OCI-LY1 (cell line): ENCODE measurements around the gene STYXL1.

Experiments used
- H2AFZ ChIP-seq: fragments of 200-600 bp; sonication (generic), shearing (Covaris generic); 2 replicates; pipeline ENCODE4 v1.6.0; 2014; ENCODE audit warnings: antibody characterized with exemption, mild to moderate bottlenecking, low read length
- H3F3A ChIP-seq: fragments of 200-600 bp; sonication (generic), shearing (Covaris generic); 2 replicates; pipeline ENCODE4 v1.6.0; 2014; ENCODE audit warnings: mild to moderate bottlenecking, antibody characterized with exemption, low read length, moderate library complexity; ENCODE audit not compliant: insufficient read depth
- H3K27ac ChIP-seq: fragments of 200-600 bp; sonication (generic); 2 replicates; pipeline ENCODE4 v1.5.1; 2014; ENCODE audit warnings: low read length, mixed run types, mild to moderate bottlenecking, low read depth; ENCODE audit not compliant: poor library complexity, severe bottlenecking
- H3K27me3 ChIP-seq: fragments of 200-600 bp; sonication (generic); 2 replicates; pipeline ENCODE4 v1.6.0; 2014; ENCODE audit warnings: antibody characterized with exemption, mild to moderate bottlenecking, low read length, moderate library complexity; ENCODE audit not compliant: insufficient read depth
- H3K36me3 ChIP-seq: fragments of 200-600 bp; sonication (generic); 2 replicates; pipeline ENCODE4 v1.6.1; 2014; ENCODE audit warnings: mild to moderate bottlenecking, antibody characterized with exemption, low read length, moderate library complexity, mixed read lengths; ENCODE audit not compliant: insufficient read depth
- H3K4me1 ChIP-seq: fragments of 200-600 bp; sonication (generic); 2 replicates; pipeline ENCODE4 v1.5.1; 2014; ENCODE audit warnings: mild to moderate bottlenecking, low read length, moderate library complexity; ENCODE audit not compliant: insufficient read depth, severe bottlenecking
- H3K4me2 ChIP-seq: fragments of 200-600 bp; sonication (generic), shearing (Covaris generic); 2 replicates; pipeline ENCODE4 v1.6.1; 2014; ENCODE audit warnings: low read length
- H3K4me3 ChIP-seq: fragments of 200-600 bp; sonication (generic); 2 replicates; pipeline ENCODE4 v1.5.1; 2014; ENCODE audit warnings: low read length, low read depth, mild to moderate bottlenecking, mixed read lengths; ENCODE audit not compliant: poor library complexity, severe bottlenecking
- H3K79me2 ChIP-seq: fragments of 200-600 bp; shearing (Covaris generic); 2 replicates; pipeline ENCODE4 v1.6.1; 2016; ENCODE audit warnings: mixed run types, low read length, mixed read lengths; ENCODE audit not compliant: insufficient read depth
- H3K9ac ChIP-seq: fragments of 200-600 bp; sonication (generic), shearing (Covaris generic); 2 replicates; pipeline ENCODE4 v1.6.1; 2014; ENCODE audit warnings: mild to moderate bottlenecking, low read length, mixed read lengths
- H3K9me2 ChIP-seq: fragments of 200-600 bp; sonication (generic), shearing (Covaris generic); 2 replicates; pipeline ENCODE4 v1.6.1; 2014; ENCODE audit warnings: low read depth, mild to moderate bottlenecking, low read length, mixed read lengths
- H3K9me3 ChIP-seq: fragments of 200-600 bp; shearing (Covaris generic); 2 replicates; pipeline ENCODE4 v1.6.1; 2014; ENCODE audit warnings: low read length, mixed read lengths
- H4K20me1 ChIP-seq: fragments of 200-600 bp; sonication (generic), shearing (Covaris generic); 2 replicates; pipeline ENCODE4 v1.6.0; 2016; ENCODE audit warnings: mild to moderate bottlenecking, low read length; ENCODE audit not compliant: insufficient read depth
- CTCF ChIP-seq: fragments of 200-600 bp; sonication (generic), shearing (Covaris generic); IDR thresholded peaks from 2 replicates; pipeline ENCODE4 v1.5.1; 2017; ENCODE audit warnings: mild to moderate bottlenecking, antibody characterized with exemption, low read length, moderate library complexity, mixed read lengths
- EZH2 ChIP-seq: fragments of 200-600 bp; sonication (generic), shearing (Covaris generic); IDR thresholded peaks from 2 replicates; pipeline ENCODE4 v1.8.0; 2017; ENCODE audit warnings: borderline replicate concordance, mixed run types, mild to moderate bottlenecking, antibody characterized with exemption, low read length, moderate library complexity, mixed read lengths

STYXL1 gene

DNA sequence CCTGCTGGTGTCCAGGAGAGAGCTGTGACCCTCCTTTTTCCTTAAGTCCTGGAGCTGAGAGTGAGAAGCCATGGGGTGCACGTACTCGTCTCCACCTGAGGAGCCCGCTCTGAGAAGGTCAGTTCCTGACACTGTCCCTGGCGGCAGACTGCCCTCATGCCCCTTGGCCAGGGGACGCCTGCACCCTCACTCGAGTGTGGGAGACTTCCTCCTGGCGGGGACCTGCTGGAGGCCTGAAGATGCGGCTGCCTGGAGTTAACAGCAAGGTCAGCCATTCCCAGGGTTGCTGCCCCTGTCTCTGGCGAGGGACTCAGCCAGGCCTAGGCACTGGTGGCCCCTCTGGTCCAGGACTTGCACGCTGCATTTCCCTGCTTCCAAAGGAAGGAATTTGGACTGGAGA is 79.8 kb downstream of the STYXL1 start:
- Histone ChIP-seq H4K20me1 (no peaks in the 10 kb centered on the region), H3K4me2 (no peak overlapping the region)

DNA sequence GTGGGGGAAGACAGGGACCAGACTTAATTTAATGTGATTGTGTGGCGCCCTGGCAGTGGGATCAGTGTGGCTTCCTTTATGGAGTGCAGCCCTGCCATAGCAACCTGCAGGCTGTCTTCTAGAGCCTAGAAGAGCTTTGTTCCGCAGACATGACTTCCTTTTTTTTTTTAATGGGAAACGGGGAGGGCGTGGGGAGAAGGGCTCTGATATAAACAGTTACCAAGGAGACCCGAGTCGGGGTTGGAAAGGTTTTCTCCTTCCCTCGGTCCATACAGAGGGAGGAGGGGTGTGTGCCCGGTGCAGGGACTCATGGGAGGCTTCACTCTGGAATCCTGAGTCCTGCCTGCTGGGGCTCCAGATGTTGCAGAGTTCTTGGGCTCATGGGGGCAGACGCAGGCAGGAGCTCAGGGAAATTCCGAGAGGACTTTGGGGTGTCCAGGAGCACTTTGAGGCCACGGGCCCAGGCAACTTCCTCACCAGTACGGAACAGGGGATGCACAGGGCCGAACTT is 80.3 kb downstream of the STYXL1 start:
- no peak overlapping the region for H3K4me3 ChIP-seq
- H3F3A ChIP-seq = no peaks in the 10 kb centered on the region
- H3K79me2 ChIP-seq = no peaks in the 10 kb centered on the region
- H4K20me1 ChIP-seq = no peaks in the 10 kb centered on the region
- no peaks in the 10 kb centered on the region for H3K4me1 ChIP-seq
- H2AFZ ChIP-seq = no peak overlapping the region
- H3K9ac ChIP-seq = no peak overlapping the region
- H3K9me3 ChIP-seq = no peaks in the 10 kb centered on the region
- H3K27me3 ChIP-seq = no peaks in the 10 kb centered on the region
- TF ChIP-seq CTCF = no peak
- TF ChIP-seq EZH2 = no peak
- no peak overlapping the region for H3K4me2 ChIP-seq
- no peaks in the 10 kb centered on the region for H3K9me2 ChIP-seq
- H3K27ac ChIP-seq = no peak overlapping the region
- peaks cover 2% of the 10 kb centered on the region; the same call in 1 of the 2 replicates for H3K36me3 ChIP-seq

More for the DNA sequence above, 79.8 kb downstream of the STYXL1 start:
- peaks cover 5% of the 10 kb centered on the region; the same call in 1 of the 2 replicates for H3K36me3 ChIP-seq
- no peaks in the 10 kb centered on the region for H3F3A ChIP-seq
- no peak for TF ChIP-seq EZH2
- no peak for TF ChIP-seq CTCF
- no peaks in the 10 kb centered on the region for H3K4me1 ChIP-seq
- no peak overlapping the region for H3K27ac ChIP-seq
- no peaks in the 10 kb centered on the region for H3K79me2 ChIP-seq
- no peak overlapping the region for H3K4me3 ChIP-seq
- no peak overlapping the region for H3K9ac ChIP-seq
- no peaks in the 10 kb centered on the region for H3K27me3 ChIP-seq
- no peak overlapping the region for H2AFZ ChIP-seq
- H3K9me2 ChIP-seq = no peaks in the 10 kb centered on the region
- no peaks in the 10 kb centered on the region for H3K9me3 ChIP-seq

DNA sequence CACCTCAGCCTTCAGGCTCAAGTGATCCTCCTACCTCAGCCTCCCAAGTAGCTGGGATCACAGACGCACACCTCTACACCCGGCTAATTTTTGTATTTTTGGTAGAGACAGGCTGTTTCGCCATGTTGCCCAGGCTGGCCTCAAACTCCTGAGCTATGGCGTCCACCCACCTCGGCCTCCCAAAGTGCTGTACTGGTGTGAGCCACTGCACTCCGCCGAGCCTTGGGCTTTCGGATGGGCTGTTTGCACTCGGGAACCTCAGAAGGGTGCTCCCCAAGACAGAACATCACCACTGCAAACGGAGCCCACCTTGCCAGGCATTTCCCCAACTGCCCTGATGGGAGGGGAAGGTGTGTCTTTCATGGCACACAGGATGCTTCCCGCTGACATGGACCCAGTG is 80.7 kb downstream of the STYXL1 start:
- no peaks in the 10 kb centered on the region for H3F3A ChIP-seq
- H3K9me2 ChIP-seq = no peaks in the 10 kb centered on the region
- no peaks in the 10 kb centered on the region for H3K4me1 ChIP-seq
- H3K4me3 ChIP-seq = no peak overlapping the region
- H4K20me1 ChIP-seq = no peaks in the 10 kb centered on the region
- H3K79me2 ChIP-seq = no peaks in the 10 kb centered on the region
- H3K27ac ChIP-seq = no peak overlapping the region
- H3K9me3 ChIP-seq = no peaks in the 10 kb centered on the region
- H3K27me3 ChIP-seq = no peaks in the 10 kb centered on the region
- TF ChIP-seq EZH2 (no peak), CTCF (no peak)
- H3K4me2 ChIP-seq = no peak overlapping the region
- H2AFZ ChIP-seq = no peak overlapping the region
- no peaks in the 10 kb centered on the region; the same call in 1 of the 2 replicates for H3K36me3 ChIP-seq
- no peak overlapping the region for H3K9ac ChIP-seq
